Loucy (cell line): Measurements from ENCODE around the gene CEACAM8.
"Not testable (repeated sequence)": the region's sequence is repeated elsewhere in the genome, so short reads cannot be mapped to it uniquely, and the experiment has no call there.

Source experiments
- H2AFZ ChIP-seq: fragments of 200-600 bp; sonication (generic); 2 replicates; pipeline ENCODE4 v1.6.0; 2016; ENCODE audit warnings: antibody characterized with exemption, mild to moderate bottlenecking, low read length, moderate library complexity
- H3F3A ChIP-seq: fragments of 200-600 bp; 2 replicates; pipeline ENCODE4 v1.6.0; 2016; ENCODE audit warnings: antibody characterized with exemption, low read depth, mild to moderate bottlenecking
- H3K27me3 ChIP-seq: fragments of 200-600 bp; sonication (generic); 2 replicates; pipeline ENCODE4 v1.6.1; 2014; ENCODE audit warnings: low read length, mild to moderate bottlenecking; ENCODE audit not compliant: insufficient read depth, poor library complexity, severe bottlenecking
- H3K36me3 ChIP-seq: fragments of 200-600 bp; sonication (generic); 2 replicates; pipeline ENCODE4 v1.6.1; 2016; ENCODE audit warnings: low read length; ENCODE audit not compliant: insufficient read depth
- H3K4me1 ChIP-seq: fragments of 200-600 bp; sonication (generic); 2 replicates; pipeline ENCODE4 v1.5.1; 2014; ENCODE audit warnings: low read length, mild to moderate bottlenecking; ENCODE audit not compliant: insufficient read depth, poor library complexity, severe bottlenecking
- H3K4me2 ChIP-seq: fragments of 200-600 bp; sonication (generic); 2 replicates; pipeline ENCODE4 v1.6.0; 2014; ENCODE audit warnings: antibody characterized with exemption, low read length, low read depth, mild to moderate bottlenecking; ENCODE audit not compliant: poor library complexity, severe bottlenecking
- H3K4me3 ChIP-seq: fragments of 200-600 bp; sonication (generic); 2 replicates; pipeline ENCODE4 v1.5.1; 2014; ENCODE audit warnings: low read length, mild to moderate bottlenecking, mixed read lengths; ENCODE audit not compliant: poor library complexity, severe bottlenecking
- H3K79me2 ChIP-seq: fragments of 200-600 bp; sonication (generic); 2 replicates; pipeline ENCODE4 v1.6.1; 2014; ENCODE audit warnings: low read length; ENCODE audit not compliant: insufficient read depth
- H3K9ac ChIP-seq: fragments of 200-600 bp; sonication (generic); 2 replicates; pipeline ENCODE4 v1.6.0; 2014; ENCODE audit warnings: mild to moderate bottlenecking, low read depth, low read length, moderate library complexity; ENCODE audit not compliant: poor library complexity, severe bottlenecking
- H3K9me2 ChIP-seq: fragments of 200-600 bp; sonication (generic); replicated peaks from 2 replicates; pipeline ENCODE4 v1.6.1; 2016; ENCODE audit warnings: low read depth, low read length, mixed read lengths
- H3K9me3 ChIP-seq: fragments of 200-600 bp; sonication (generic); 2 replicates; pipeline ENCODE4 v1.6.1; 2014; ENCODE audit warnings: mild to moderate bottlenecking, antibody characterized with exemption, low read length, low read depth; ENCODE audit not compliant: insufficient read depth
- H4K20me1 ChIP-seq: fragments of 200-600 bp; sonication (generic); 2 replicates; pipeline ENCODE4 v1.6.0; 2014; ENCODE audit warnings: antibody characterized with exemption, low read length, mild to moderate bottlenecking; ENCODE audit not compliant: insufficient read depth, poor library complexity, severe bottlenecking
- EZH2phosphoT487 ChIP-seq: fragments of 200-600 bp; IDR thresholded peaks from 2 replicates; pipeline ENCODE4 v1.6.1; 2018; ENCODE audit warnings: antibody characterized with exemption, mild to moderate bottlenecking, moderate library complexity, borderline replicate concordance
- TF ChIP-seq, protein P1 (sequence below): fragments of 200-600 bp; sonication (generic); conservative IDR thresholded peaks from 2 replicates; pipeline ENCODE4 v1.5.1; 2014; ENCODE audit warnings: mild to moderate bottlenecking, antibody characterized with exemption, low read length

Gene CEACAM8

GRCh38 chr19:42613666-42614065 lies 18.9 kb upstream of the CEACAM8 start:
- no peaks in the 10 kb centered on the region for H3K4me1 ChIP-seq
- no peaks in the 10 kb centered on the region for H3K9me2 ChIP-seq
- H3K9ac ChIP-seq: no peak overlapping the region
- no peaks in the 10 kb centered on the region for H3K27me3 ChIP-seq
- H3K36me3 ChIP-seq: no peaks in the 10 kb centered on the region
- TF ChIP-seq EZH2phosphoT487: no peak
- TF ChIP-seq, protein P1, sequence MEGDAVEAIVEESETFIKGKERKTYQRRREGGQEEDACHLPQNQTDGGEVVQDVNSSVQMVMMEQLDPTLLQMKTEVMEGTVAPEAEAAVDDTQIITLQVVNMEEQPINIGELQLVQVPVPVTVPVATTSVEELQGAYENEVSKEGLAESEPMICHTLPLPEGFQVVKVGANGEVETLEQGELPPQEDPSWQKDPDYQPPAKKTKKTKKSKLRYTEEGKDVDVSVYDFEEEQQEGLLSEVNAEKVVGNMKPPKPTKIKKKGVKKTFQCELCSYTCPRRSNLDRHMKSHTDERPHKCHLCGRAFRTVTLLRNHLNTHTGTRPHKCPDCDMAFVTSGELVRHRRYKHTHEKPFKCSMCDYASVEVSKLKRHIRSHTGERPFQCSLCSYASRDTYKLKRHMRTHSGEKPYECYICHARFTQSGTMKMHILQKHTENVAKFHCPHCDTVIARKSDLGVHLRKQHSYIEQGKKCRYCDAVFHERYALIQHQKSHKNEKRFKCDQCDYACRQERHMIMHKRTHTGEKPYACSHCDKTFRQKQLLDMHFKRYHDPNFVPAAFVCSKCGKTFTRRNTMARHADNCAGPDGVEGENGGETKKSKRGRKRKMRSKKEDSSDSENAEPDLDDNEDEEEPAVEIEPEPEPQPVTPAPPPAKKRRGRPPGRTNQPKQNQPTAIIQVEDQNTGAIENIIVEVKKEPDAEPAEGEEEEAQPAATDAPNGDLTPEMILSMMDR: no peak
- no peak overlapping the region for H3K4me2 ChIP-seq
- no peaks in the 10 kb centered on the region for H3F3A ChIP-seq
- no peaks in the 10 kb centered on the region for H3K9me3 ChIP-seq
- H3K4me3 ChIP-seq: no peak overlapping the region
- no peak overlapping the region for H2AFZ ChIP-seq
- no peaks in the 10 kb centered on the region for H3K79me2 ChIP-seq
- no peaks in the 10 kb centered on the region for H4K20me1 ChIP-seq

DNA sequence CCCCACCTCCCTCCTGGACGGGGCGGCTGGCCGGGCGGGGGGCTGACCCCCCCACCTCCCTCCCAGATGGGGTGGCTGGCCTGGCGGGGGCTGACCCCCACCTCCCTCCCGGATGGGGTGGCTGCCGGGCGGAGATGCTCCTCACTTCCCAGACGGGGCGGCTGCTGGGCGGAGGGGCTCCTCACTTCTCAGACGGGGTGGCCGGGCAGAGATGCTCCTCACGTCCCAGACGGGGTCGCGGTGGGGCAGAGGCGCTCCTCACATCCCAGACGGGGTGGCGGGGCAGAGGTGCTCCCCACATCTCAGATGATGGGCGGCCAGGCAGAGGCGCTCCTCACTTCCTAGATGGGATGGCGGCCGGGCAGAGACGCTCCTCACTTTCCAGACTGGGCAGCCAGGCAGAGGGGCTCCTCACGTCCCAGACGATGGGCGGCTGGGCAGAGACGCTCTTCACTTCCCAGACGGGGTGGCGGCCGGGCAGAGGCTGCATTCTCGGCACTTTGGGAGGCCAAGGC lies 15.7 kb upstream of the CEACAM8 start:
- H4K20me1 ChIP-seq, H3K4me1 ChIP-seq, H3K27me3 ChIP-seq, H3K9me2 ChIP-seq, H2AFZ ChIP-seq, H3K4me3 ChIP-seq, H3K9me3 ChIP-seq, H3K4me2 ChIP-seq, H3K36me3 ChIP-seq, H3K9ac ChIP-seq, H3K79me2 ChIP-seq, H3F3A ChIP-seq: not testable (repeated sequence)

GRCh38 chr19:42606660-42607351 lies 12.1 kb upstream of the CEACAM8 start:
- no peaks in the 10 kb centered on the region for H3K9me2 ChIP-seq
- H3K79me2 ChIP-seq: no peaks in the 10 kb centered on the region
- no peaks in the 10 kb centered on the region for H3K36me3 ChIP-seq
- no peak overlapping the region for H3K4me2 ChIP-seq
- no peaks in the 10 kb centered on the region for H3K9me3 ChIP-seq
- H3K4me3 ChIP-seq: no peak overlapping the region
- no peaks in the 10 kb centered on the region for H4K20me1 ChIP-seq
- no peaks in the 10 kb centered on the region for H3F3A ChIP-seq
- H3K9ac ChIP-seq: no peak overlapping the region
- no peak for TF ChIP-seq EZH2phosphoT487
- TF ChIP-seq, protein P1: peak; percentile 93
- no peaks in the 10 kb centered on the region for H3K4me1 ChIP-seq
- H3K27me3 ChIP-seq: no peaks in the 10 kb centered on the region
- no peak overlapping the region for H2AFZ ChIP-seq
